GM12801 (cell line): ENCODE results near the gene SLC4A4.

Experiments
- TF ChIP-seq, protein P1 (sequence below): IDR thresholded peaks from one replicate; pipeline ENCODE4 v1.5.1; 2011; ENCODE audit warnings: control low read depth; ENCODE audit not compliant: insufficient read length; ENCODE audit errors: extremely low read depth

SLC4A4 gene

GRCh38 chr4:71338846-71339593 lies at the start of gene SLC4A4:
Gene SLC4A4, plus strand, starts transcription at chr4:71339020.
- TF ChIP-seq, protein P1, sequence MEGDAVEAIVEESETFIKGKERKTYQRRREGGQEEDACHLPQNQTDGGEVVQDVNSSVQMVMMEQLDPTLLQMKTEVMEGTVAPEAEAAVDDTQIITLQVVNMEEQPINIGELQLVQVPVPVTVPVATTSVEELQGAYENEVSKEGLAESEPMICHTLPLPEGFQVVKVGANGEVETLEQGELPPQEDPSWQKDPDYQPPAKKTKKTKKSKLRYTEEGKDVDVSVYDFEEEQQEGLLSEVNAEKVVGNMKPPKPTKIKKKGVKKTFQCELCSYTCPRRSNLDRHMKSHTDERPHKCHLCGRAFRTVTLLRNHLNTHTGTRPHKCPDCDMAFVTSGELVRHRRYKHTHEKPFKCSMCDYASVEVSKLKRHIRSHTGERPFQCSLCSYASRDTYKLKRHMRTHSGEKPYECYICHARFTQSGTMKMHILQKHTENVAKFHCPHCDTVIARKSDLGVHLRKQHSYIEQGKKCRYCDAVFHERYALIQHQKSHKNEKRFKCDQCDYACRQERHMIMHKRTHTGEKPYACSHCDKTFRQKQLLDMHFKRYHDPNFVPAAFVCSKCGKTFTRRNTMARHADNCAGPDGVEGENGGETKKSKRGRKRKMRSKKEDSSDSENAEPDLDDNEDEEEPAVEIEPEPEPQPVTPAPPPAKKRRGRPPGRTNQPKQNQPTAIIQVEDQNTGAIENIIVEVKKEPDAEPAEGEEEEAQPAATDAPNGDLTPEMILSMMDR = no peak

- TF ChIP-seq, protein P1 = no peak
These were observed 48.7 kb upstream of the SLC4A4 start for GRCh38 chr4:71290074-71290473.

- TF ChIP-seq, protein P1 = no peak
These were observed 48.3 kb upstream of the SLC4A4 start for GRCh38 chr4:71290476-71290875.

- TF ChIP-seq, protein P1 = no peak
These were observed 46.6 kb upstream of the SLC4A4 start for GRCh38 chr4:71292228-71292627.

- TF ChIP-seq, protein P1 = no peak
These were observed 45.1 kb upstream of the SLC4A4 start for GRCh38 chr4:71293705-71294104.

DNA sequence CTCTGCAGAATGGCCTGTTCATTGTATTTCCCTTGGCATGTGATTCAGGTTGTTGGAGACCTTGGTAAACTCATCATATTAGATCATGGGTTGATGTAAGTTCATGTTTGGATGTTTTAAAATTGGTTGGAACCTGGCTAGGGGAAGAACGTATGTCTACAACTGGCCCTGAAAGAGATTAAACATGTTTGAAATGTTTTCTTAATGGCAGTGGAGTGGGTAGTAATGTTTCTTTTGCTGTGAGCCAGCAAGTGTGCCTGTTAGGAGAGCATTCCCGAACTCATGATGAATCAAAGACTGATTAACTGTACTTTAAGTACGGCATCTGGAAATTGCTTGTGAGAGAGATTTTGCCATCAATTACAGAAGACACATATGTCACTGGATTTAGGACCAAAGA lies 44.5 kb upstream of the SLC4A4 start:
- TF ChIP-seq, protein P1 = no peak

GRCh38 chr4:71296945-71297344 lies 41.9 kb upstream of the SLC4A4 start:
- TF ChIP-seq, protein P1 = no peak
